ENCODE results near the gene NTRK2.

Gene NTRK2

DNA sequence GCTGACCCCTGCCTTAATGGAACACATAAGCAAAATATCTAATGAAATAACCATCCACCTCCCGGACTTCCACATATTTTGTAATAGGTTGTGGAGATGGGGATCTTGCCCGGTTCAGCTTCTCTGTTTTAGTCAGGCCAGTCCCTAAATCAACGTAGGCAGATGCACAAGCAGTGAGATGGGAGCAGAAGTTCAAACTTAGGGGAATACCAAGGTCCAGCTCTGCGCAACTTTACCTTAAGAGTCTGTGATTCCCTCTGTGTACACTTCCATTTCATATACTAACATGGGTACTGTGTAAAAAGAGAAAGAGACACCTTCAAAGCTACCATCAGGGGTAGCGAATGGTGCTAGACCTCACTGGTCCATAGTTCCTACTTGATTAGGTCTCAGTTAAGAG is 110.9 kb downstream of the NTRK2 start:
- no peak for DNase-seq (ENCODE audit: low read depth, low spot score)

DNA sequence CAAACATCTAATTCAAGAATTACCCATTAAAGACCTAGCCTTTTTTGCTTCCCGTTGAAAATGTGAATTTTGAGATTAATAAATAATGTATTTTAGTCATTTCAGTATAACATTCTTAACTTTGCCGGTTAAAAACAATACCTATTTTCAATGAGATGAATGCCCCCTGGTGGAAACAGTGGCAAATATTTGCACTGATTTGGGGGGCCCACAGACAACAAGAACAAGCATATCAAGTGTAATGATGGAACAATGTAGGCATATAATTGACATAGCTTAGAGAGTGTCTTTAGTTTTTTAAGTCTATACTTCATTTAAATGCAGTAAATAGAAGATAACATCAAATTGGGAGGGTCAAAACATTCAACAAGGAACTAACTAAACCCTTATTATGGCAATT is 111.9 kb downstream of the NTRK2 start:
- peak; percentile 1 for DNase-seq (ENCODE audit: low read depth, low spot score)

DNA sequence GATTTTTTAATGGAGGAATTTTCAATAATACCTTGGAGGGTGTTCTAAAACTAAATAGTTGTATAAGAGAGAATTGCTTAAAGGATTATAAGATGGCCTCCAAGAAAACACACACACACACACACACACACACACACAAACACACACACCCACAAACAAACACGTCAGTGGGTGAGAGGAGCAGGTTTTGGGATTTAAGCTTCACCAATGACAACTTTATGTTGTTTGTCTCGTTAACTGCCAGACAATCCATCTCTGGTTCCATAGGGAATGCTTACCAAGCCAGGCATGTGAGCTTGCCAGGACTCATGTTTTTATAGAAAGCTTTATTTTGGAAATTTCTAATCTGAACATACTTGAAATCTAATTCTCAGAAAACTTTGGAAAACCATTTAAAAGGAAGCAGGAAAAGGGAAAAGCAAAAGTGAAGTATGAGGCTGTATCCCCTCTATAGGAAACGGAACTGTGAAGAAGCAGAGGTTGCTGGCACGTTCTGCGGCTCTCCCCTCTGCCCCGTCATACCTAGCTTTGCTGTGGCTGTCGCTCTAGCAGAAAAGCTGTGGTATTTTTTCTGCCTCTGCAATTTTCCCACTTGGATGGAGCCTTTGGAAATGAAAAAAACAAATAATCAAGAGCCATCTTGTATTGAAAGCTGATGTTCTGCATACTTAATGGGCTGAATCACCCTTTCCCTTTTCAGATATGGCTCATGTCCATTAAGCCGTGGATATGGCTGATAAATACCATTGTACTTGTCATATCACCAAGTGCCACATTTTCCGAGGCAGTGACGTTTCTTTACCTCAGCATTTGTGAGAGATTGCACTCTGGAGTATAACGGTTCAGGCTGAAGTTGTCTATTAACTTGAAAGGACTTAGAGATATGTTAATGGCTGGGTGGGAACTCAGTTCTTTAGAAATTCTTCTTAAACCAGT is 112.7 kb downstream of the NTRK2 start:
- no peak for DNase-seq (ENCODE audit: low read depth, low spot score)

DNA sequence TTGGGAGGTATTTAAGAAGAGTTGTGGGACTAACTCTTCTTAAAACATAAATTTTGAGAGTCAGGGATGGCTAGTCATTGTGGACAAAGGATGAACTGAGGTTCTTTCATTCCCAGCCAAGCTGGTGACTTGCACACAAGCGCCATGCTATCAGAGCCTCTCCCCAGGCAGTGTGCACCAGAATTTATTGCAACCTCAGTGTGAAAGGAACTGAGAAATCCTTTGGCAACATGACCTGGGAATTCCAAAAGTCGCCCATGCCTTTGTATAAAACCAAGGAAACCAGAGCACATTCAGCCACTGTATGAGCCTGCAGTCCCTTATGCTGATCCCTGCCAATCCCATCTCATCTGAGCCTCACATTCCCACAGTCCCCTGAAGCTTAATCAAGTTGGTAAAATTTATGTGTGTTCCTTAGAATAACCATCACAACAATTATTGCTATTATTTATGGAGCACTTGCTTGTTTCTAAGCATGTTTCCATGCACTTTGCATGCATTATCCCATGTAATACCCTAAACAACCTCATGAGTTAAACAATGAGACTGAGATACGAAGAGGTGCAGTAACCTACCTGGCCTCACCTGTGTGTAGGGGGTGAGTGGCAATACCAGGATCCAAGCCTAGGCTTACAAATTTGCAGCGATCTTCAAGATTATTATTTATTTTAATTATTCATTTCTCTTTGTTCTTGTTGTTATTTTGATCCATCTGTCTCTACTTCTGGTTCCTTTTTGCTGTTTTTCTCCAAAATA is 116.4 kb downstream of the NTRK2 start:
- no peak for DNase-seq (ENCODE audit: low read depth, low spot score)

DNA sequence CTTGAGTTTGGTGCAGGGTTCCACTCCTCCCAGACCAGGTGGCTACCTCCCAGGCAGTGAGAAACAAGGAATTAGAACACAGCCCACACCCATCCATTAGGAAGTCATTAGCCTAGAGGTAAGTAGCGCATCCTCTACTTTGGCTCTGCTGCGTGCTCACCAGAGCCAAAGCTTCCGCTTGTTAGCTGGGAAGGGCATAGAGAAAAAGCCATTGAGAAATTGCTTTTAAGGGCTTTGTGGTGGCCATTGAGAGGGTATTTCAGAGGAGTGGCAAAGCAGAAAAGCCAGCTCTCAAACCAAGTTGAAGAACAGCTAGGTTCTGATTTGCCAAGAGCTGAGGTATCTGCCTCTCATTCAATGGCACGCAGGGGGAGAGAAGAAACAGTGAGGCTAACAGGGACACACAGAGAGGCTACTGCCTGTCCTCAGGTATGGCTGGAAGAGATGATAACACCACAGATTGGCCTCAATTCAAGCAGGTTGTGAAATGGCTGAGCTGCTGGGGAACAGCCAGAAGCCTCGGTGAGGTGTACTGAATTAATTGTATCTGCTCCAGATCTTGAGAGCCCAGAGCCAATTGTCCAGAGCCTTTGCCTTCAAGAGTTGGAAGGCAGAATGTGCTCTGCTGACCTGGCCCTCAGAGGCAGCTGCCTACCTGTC is 119.4 kb downstream of the NTRK2 start:
- DNase-seq (ENCODE audit: low read depth, low spot score), result no peak

DNA sequence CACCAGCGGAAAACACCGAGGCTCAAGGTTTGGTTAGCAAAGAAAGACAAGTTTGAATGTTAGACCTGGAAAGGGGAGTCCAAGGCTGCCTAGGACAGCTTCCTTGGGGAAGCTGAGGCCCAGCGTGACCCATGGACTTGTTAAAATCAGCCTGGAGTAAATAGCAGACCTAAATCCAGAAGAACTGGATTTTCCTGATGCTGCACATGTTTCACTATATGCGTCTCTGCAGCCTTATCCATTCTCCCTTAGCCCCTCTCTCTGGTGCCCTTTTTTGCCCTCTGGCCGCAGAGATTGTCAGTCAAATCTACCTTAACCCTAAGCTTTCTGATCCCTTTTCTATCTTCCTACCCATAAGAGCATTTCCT is 119.9 kb downstream of the NTRK2 start:
- DNase-seq (ENCODE audit: low read depth, low spot score), result no peak

DNA sequence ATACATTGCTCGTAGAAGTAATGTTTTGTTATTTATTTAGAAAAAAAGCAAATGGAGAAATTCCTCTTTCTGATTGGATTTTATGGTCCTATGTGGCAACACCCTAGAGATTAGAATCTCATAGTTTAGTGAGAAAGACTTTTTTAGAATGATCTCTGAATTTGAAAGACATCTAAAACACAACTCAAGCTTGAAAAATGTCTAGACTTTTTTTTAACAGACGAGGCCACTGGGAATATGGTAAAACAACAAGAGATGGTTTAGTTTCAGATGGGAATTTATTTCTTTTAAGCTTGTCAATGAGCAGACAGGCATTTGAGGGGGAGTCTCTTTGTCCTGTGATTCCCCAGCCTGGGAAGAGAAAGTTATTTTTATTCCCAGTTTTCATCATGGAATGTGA is 122.1 kb downstream of the NTRK2 start:
- no peak for DNase-seq (ENCODE audit: low read depth, low spot score)

DNA sequence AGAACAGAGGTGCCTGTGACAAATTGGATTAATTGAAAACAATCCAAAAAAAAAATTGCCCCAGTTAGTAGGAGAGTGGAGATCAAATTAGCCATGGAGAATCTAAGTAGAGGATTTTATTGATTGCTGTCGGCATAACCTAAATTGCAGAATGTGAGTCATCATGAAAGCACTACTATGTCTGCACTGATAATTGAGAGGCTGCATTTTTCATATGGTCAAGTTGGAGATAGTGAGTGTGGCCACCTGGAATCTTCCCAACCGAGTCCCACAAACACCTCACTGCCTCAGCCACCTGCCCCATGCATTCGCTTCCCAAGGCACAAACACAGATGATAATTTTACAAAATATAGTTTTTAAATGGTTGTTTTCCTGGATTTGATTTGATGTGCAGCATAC is 123.7 kb downstream of the NTRK2 start:
- no peak for DNase-seq (ENCODE audit: low read depth, low spot score)

DNA sequence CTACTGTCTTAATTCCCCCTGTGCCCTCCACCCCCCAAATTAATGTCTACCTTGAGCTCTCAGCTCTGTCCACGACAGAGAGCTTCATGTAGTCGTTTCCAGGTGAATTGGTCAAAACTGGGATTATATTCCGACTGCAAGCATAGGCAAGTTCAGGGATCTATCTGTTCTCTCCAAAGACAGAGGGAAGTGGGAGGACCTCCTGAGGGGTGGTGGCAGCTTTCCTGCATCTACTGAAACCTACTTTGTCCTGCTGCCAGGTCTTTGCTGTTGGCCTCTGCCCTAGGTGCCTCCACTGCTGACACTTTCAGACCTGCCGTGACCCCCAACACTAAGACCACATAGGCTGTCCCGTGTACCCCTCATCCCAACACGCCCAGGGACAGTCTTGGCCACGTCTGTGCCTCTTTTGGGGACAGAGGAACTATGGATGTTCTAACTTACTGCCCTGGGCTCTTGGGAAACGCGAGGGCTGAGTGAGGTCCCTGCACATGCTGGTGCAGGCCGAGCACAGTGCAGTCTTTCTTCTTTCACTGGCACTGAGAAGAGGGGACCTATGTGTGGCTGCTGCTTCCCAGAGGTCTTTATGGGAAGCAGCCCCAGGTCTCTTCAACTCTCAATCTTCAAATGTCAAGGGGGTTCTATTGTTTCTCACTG is 125.6 kb downstream of the NTRK2 start:
- DNase-seq (ENCODE audit: low read depth, low spot score), result no peak

DNA sequence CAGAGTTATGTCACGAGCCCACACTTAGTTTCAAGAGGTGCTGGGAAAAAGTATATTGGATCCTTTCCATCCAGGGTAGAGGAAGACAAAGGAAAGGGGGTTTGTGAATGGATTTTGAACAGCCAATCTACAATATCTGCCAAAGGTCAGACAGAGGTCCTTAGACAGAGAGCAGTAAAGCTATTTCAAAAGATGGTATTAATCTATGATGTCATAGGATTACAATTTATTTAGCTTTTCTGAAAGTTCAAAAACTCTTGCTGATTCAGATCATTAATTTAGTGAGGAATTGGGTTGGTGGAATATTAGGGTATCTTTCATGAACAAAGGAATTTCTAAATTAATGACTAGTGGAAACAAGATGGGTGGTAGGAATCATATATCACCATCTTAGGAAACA is 126.9 kb downstream of the NTRK2 start:
- DNase-seq (ENCODE audit: low read depth, low spot score), result no peak

DNA sequence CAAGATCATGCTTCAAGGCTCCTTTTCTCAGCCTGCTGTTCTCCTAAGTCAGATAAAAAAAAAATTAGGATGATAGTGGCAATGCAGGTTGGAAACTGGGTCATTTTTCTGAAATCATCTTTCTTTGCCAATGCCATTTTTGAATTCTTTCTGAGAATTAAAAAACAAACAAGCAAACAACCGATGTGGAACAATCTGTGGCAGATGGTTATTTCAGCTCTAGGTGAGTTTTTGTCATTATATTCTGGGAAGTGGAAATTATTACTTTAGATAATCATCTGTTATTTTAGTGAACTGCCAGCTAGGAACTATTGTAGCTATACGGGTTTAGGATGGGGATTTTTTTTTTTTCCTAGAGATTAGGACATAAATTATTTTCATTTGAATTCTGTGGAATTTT is 129.7 kb downstream of the NTRK2 start:
- DNase-seq (ENCODE audit: low read depth, low spot score), result no peak

DNA sequence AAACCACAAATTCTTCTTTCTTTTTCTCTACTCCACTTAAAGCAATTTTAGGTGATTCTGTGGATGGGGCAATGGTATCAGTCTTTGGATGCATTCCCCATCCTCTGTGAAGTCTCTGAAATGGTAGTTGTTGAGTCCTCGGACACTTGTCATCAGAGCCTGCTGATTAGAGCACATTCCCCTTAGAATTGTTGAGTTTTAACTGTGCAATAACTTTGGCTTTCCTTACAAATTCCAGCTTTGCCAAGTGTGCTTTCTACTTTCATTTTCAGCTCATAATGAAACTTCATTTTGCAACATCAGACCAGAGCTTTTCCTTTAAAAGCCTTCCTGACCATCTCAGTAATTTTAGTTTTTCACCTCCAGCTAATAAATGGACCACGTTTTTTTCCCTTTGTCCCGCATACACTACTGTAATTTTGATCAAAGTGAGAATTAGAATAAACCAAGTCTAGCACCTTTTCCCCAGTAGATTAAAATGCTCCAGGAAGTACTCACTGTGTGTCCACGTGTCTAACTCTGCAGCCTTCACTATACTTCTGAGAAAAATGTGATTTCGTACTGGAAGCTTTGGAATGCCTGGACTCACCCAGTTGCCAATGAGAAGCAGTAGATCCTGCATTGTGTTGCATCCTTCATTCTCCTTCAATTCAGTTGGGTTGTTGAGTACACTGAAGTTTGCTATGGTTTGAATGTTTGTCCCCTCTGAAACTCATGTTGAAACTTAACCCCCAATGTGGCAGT is 135.6 kb downstream of the NTRK2 start:
- DNase-seq (ENCODE audit: low read depth, low spot score), result no peak

DNA sequence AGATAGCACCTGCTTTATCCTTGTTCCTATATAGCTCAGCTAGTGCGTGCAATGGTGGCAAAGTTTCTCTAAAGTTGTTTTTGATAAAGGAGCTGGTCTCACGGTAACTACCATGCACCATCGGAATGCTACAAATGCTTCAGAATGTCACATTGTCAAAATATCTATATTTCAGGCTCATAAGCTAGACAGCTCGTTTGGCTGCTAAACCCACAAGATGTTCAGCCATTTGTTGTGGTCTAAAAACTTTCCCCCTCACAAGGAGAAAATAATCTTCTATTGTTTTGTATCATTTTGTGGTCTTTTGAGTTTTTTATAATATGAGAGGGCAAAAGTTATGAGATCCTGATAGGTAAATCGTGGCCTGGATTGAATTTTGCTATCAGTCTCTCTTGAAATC is 137.9 kb downstream of the NTRK2 start:
- DNase-seq (ENCODE audit: low read depth, low spot score), result no peak

DNA sequence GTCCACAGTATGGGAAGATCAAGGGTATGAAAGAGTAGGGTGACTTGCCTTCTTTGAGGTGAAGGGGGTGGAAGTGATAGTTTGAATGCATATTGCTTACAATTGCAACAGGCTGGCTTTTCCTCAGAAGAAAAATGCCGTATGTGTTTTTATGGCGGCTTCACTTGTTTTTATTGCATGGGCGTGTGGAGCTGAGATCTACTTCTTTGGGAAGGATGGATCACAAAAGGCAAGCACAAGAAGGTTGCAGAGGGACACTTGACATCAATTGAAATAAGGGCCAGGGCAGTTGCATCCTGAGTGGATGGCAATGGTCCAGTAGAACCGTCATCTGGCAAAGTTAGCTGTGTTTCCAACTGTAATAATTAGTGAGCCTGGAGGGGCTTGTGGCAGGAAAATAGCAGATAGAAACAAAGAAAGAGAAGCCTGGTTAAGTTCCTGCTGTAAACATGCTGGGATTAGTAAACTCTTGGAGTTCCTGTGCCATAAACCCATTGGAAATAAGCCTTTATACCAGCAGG is 138.4 kb downstream of the NTRK2 start:
- no peak for DNase-seq (ENCODE audit: low read depth, low spot score)

DNA sequence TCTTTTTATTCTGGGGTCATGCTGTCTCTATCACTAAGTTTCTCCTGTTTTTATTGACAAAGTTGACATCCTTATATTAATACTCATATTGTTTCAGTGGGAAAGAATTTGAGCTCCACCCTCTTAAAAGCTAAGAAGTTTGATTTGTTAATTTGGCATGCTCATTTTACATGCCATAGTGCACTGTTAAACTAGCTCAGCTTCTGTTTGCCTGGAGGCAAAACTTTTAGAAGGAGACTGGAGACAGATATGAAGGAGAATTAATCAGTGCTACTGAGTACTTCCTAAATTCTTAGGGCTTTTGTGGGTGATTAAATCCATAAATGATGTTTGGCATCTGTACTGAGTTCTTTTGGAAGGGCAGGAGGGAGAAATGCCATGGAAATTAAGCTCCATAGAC is 138.9 kb downstream of the NTRK2 start:
- no peak for DNase-seq (ENCODE audit: low read depth, low spot score)

DNA sequence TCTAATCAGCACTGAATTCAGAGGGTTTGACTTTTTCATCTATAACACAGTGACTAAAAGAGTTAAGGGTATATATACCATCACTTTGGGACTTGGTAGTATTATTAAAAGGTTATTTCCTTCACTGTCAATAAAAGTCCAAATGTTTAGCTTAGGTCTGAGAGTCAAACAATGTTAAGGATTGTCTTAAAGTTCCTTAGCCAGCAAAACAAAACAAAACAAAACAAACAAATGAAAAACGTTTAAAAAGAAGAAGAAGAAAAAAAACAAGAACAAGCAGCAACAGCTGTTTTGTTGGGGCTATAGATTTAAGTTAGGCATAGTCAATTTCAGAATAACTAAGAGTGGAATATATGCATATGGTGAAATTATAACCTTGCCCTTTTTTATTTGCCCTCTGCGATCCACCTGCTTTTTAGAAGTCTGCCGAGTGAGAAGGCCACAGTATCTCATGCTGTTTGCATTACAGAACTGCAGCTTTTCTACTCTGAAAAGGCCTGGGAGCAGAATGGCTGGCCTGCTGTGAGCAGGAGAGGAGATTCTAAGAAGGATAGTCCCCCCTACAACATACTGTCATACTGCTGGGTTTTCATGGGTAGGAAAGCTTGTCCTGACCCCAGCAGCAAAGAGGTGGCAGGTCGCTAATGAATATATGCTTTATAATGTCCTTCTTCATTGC is 141.7 kb downstream of the NTRK2 start:
- DNase-seq (ENCODE audit: low read depth, low spot score), result no peak

DNA sequence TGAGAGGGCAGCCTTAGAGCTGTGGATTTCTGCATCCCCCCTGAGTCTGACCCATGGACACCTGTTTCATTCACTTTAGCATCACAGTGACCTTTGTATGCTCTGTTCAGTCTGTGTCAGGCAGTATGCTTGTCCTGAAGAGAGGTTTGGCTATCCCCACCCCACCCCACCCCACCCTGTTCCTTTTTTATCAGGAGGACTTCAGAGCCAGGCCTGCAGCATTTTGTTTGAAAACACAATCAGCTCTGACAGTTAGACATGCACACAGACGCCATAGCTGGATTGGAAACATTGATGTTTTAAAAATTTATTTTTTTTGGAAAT is 142.2 kb downstream of the NTRK2 start:
- DNase-seq (ENCODE audit: low read depth, low spot score), result no peak

DNA sequence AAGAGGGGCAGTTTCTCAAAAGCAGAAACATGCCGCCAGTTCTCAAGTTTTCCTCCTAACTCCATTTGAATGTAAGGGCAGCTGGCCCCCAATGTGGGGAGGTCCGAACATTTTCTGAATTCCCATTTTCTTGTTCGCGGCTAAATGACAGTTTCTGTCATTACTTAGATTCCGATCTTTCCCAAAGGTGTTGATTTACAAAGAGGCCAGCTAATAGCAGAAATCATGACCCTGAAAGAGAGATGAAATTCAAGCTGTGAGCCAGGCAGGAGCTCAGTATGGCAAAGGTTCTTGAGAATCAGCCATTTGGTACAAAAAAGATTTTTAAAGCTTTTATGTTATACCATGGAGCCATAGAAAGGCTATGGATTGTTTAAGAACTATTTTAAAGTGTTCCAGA is 142.8 kb downstream of the NTRK2 start:
- DNase-seq (ENCODE audit: low read depth, low spot score), result no peak

DNA sequence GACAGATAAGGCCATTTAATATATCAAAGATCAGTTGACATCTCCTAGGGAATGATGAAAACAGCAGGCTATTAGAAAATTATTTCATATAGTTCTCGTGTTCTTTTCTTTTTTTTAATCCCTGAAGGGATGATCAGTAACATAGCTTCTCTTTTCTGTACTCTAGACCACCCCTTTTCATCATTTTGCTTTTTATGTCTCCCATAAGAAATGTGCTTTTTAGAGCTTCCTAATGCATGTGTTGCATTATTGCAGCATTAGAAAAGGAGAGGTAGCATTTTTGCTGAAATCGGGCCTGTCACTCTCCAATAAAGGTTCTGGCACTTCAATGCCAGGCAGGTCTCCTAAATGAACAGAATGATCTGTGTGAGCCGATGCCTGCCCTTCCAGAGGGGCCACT is 143.3 kb downstream of the NTRK2 start:
- no peak for DNase-seq (ENCODE audit: low read depth, low spot score)

DNA sequence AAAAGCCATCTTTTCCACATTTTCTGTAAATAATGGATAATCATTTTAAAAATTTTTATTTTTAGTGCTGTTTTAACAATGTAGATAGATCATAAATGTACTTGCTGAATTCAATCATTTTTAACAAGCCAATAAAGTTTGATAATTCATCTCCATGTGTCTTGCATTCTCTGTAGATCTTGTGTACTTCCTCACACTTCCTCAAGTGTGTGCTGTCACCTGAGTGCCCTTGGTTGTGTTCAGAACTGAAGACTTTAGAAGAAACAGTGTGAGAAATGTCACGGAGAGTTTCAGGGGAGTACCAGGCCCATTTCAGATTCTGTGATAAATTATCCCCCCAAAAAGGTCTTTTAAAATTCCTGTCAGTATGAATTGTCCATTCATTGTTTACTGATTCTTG is 146.0 kb downstream of the NTRK2 start:
- DNase-seq (ENCODE audit: low read depth, low spot score), result no peak

DNA sequence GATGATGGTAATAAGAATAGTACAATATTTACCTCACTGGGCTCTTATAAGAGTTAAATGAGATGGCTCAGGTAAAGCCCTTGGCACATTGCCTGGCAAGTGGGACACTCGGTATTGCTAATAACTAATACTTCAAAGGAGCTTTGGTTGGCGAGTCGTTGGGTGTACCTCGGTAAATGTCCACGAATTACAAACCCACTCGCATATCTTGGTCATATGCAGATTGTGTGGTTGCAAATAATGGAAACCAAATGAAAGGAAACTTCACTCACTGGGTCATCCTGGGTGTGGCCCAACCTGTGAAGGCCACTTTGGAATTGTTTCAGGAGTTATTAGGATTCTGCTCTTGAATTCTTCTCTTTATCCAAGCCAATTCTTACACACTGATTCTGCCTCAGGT is 147.5 kb downstream of the NTRK2 start:
- DNase-seq (ENCODE audit: low read depth, low spot score), result no peak

All from smooth muscle cell of the brain vasculature (primary cell).